Measurements from ENCODE around the gene GRIK3. TPM values are rescaled to one million over a fixed set of nuclear protein-coding genes. Genes with fewer than 3 reads are reported as not detected.

The GRIK3 gene
- total RNA-seq, 2 donors from 2014 or later: not detected

- peaks cover 14 to 26% of the 10 kb centered on the region in 2 donors for H3K27me3 Mint-ChIP-seq
- H3K36me3 Mint-ChIP-seq: no peaks in the 10 kb centered on the region
- ATAC-seq: no peak
- no peaks in the 10 kb centered on the region for H3K9me3 Mint-ChIP-seq
- DNase-seq (ENCODE audit: low spot score): no peak
- no peak overlapping the region for H3K27ac Mint-ChIP-seq
- H3K4me3 Mint-ChIP-seq: no peak overlapping the region
- H3K4me1 Mint-ChIP-seq (ENCODE audit: low read depth in 2 of 2): no peaks in the 10 kb centered on the region
Measured at GRCh38 chr1:36973056-36973455, 61.3 kb downstream of the GRIK3 start.

GRCh38 chr1:36971852-36972618, 62.3 kb downstream of the GRIK3 start:
- peaks cover 11 to 16% of the 10 kb centered on the region in 2 donors for H3K27me3 Mint-ChIP-seq
- no peaks in the 10 kb centered on the region for H3K9me3 Mint-ChIP-seq
- H3K4me1 Mint-ChIP-seq (ENCODE audit: low read depth in 2 of 2): no peaks in the 10 kb centered on the region
- H3K36me3 Mint-ChIP-seq: no peaks in the 10 kb centered on the region
- DNase-seq (ENCODE audit: low spot score): no peak
- H3K4me3 Mint-ChIP-seq: no peak overlapping the region
- no peak for ATAC-seq
- no peak overlapping the region for H3K27ac Mint-ChIP-seq

- Mint-ChIP-seq H3K36me3 (no peaks in the 10 kb centered on the region), H3K9me3 (no peaks in the 10 kb centered on the region), H3K27me3 (peaks cover 0 to 10% of the 10 kb centered on the region in 2 donors), H3K4me3 (no peak overlapping the region), H3K4me1 (ENCODE audit: low read depth in 2 of 2) (no peaks in the 10 kb centered on the region), H3K27ac (no peak overlapping the region)
- no peak for DNase-seq (ENCODE audit: low spot score)
- ATAC-seq: no peak
Measured at GRCh38 chr1:36968730-36969129, 65.6 kb downstream of the GRIK3 start.

- ATAC-seq: no peak
- DNase-seq (ENCODE audit: low spot score): no peak
- Mint-ChIP-seq H3K27ac (no peak overlapping the region), H3K4me1 (ENCODE audit: low read depth in 2 of 2) (no peaks in the 10 kb centered on the region), H3K27me3 (peaks cover 0 to 6% of the 10 kb centered on the region in 2 donors), H3K9me3 (no peaks in the 10 kb centered on the region), H3K4me3 (no peak overlapping the region), H3K36me3 (no peaks in the 10 kb centered on the region)
Measured at GRCh38 chr1:36966242-36966641, 68.1 kb downstream of the GRIK3 start.

GRCh38 chr1:36965275-36966159, 68.8 kb downstream of the GRIK3 start:
- H3K4me1 Mint-ChIP-seq (ENCODE audit: low read depth in 2 of 2): no peaks in the 10 kb centered on the region
- H3K4me3 Mint-ChIP-seq: no peak overlapping the region
- H3K36me3 Mint-ChIP-seq: no peaks in the 10 kb centered on the region
- H3K27ac Mint-ChIP-seq: no peak overlapping the region
- DNase-seq (ENCODE audit: low spot score) (no peak), ATAC-seq (no peak)
- no peaks in the 10 kb centered on the region for H3K9me3 Mint-ChIP-seq
- peaks cover 0 to 10% of the 10 kb centered on the region in 2 donors for H3K27me3 Mint-ChIP-seq

- Mint-ChIP-seq H3K9me3 (no peaks in the 10 kb centered on the region), H3K4me1 (ENCODE audit: low read depth in 2 of 2) (no peaks in the 10 kb centered on the region), H3K36me3 (no peaks in the 10 kb centered on the region), H3K4me3 (no peak overlapping the region), H3K27ac (no peak overlapping the region), H3K27me3 (peaks cover 0 to 10% of the 10 kb centered on the region in 2 donors)
- DNase-seq (ENCODE audit: low spot score) (no peak), ATAC-seq (no peak)
Measured at GRCh38 chr1:36964830-36965229, 69.5 kb downstream of the GRIK3 start.

- H3K9me3 Mint-ChIP-seq: no peaks in the 10 kb centered on the region
- no peak overlapping the region for H3K4me3 Mint-ChIP-seq
- DNase-seq (ENCODE audit: low spot score): no peak
- H3K4me1 Mint-ChIP-seq (ENCODE audit: low read depth in 2 of 2): no peaks in the 10 kb centered on the region
- no peaks in the 10 kb centered on the region for H3K36me3 Mint-ChIP-seq
- ATAC-seq: no peak
- peaks cover 0 to 6% of the 10 kb centered on the region in 2 donors for H3K27me3 Mint-ChIP-seq
- H3K27ac Mint-ChIP-seq: no peak overlapping the region
Measured at GRCh38 chr1:36963006-36963405, 71.3 kb downstream of the GRIK3 start.

GRCh38 chr1:36961062-36961615, 73.2 kb downstream of the GRIK3 start:
- ATAC-seq (no peak), DNase-seq (ENCODE audit: low spot score) (no peak)
- Mint-ChIP-seq H3K36me3 (no peaks in the 10 kb centered on the region), H3K27me3 (peaks cover 0 to 6% of the 10 kb centered on the region in 2 donors), H3K4me1 (ENCODE audit: low read depth in 2 of 2) (no peaks in the 10 kb centered on the region), H3K27ac (no peak overlapping the region), H3K9me3 (no peaks in the 10 kb centered on the region), H3K4me3 (no peak overlapping the region)

GRCh38 chr1:36956570-36956969, 77.7 kb downstream of the GRIK3 start:
- H3K4me3 Mint-ChIP-seq: no peak overlapping the region
- peaks cover 13 to 16% of the 10 kb centered on the region in 2 donors for H3K27me3 Mint-ChIP-seq
- no peaks in the 10 kb centered on the region for H3K9me3 Mint-ChIP-seq
- H3K27ac Mint-ChIP-seq: no peak overlapping the region
- no peaks in the 10 kb centered on the region for H3K36me3 Mint-ChIP-seq
- DNase-seq (ENCODE audit: low spot score) (no peak), ATAC-seq (no peak)
- H3K4me1 Mint-ChIP-seq (ENCODE audit: low read depth in 2 of 2): no peaks in the 10 kb centered on the region

- no peak for DNase-seq (ENCODE audit: low spot score)
- no peaks in the 10 kb centered on the region for H3K4me1 Mint-ChIP-seq (ENCODE audit: low read depth in 2 of 2)
Measured at GRCh38 chr1:36955016-36955415, 79.3 kb downstream of the GRIK3 start.

GRCh38 chr1:36953061-36953460, 81.3 kb downstream of the GRIK3 start:
- H3K27me3 Mint-ChIP-seq: peaks cover 15 to 17% of the 10 kb centered on the region in 2 donors
- no peaks in the 10 kb centered on the region for H3K4me1 Mint-ChIP-seq (ENCODE audit: low read depth in 2 of 2)
- no peak overlapping the region for H3K27ac Mint-ChIP-seq
- DNase-seq (ENCODE audit: low spot score): no peak
- no peak for ATAC-seq
- no peaks in the 10 kb centered on the region for H3K36me3 Mint-ChIP-seq
- H3K4me3 Mint-ChIP-seq: no peak overlapping the region
- no peaks in the 10 kb centered on the region for H3K9me3 Mint-ChIP-seq

More at GRCh38 chr1:36955016-36955415, 79.3 kb downstream of the GRIK3 start:
- Mint-ChIP-seq H3K27ac (no peak overlapping the region), H3K4me3 (no peak overlapping the region), H3K27me3 (peaks cover 12 to 16% of the 10 kb centered on the region in 2 donors), H3K9me3 (no peaks in the 10 kb centered on the region), H3K36me3 (no peaks in the 10 kb centered on the region)
- peak in 1 of 2 donors; percentile 17 for ATAC-seq

- ATAC-seq: no peak
- no peaks in the 10 kb centered on the region for H3K36me3 Mint-ChIP-seq
- H3K27me3 Mint-ChIP-seq: peaks cover 26 to 30% of the 10 kb centered on the region in 2 donors
- no peak for DNase-seq (ENCODE audit: low spot score)
- no peaks in the 10 kb centered on the region for H3K4me1 Mint-ChIP-seq (ENCODE audit: low read depth in 2 of 2)
- H3K27ac Mint-ChIP-seq: no peak overlapping the region
- H3K9me3 Mint-ChIP-seq: no peaks in the 10 kb centered on the region
- H3K4me3 Mint-ChIP-seq: no peak overlapping the region
Measured at GRCh38 chr1:36951761-36952160, 82.6 kb downstream of the GRIK3 start.

GRCh38 chr1:36951292-36951750, 83.0 kb downstream of the GRIK3 start:
- no peaks in the 10 kb centered on the region for H3K36me3 Mint-ChIP-seq
- no peak for ATAC-seq
- no peak overlapping the region for H3K27ac Mint-ChIP-seq
- no peak overlapping the region for H3K4me3 Mint-ChIP-seq
- H3K9me3 Mint-ChIP-seq: no peaks in the 10 kb centered on the region
- DNase-seq (ENCODE audit: low spot score): no peak
- no peaks in the 10 kb centered on the region for H3K4me1 Mint-ChIP-seq (ENCODE audit: low read depth in 2 of 2)
- H3K27me3 Mint-ChIP-seq: peaks cover 28 to 34% of the 10 kb centered on the region in 2 donors
